GM23338 (cell line): ENCODE measurements around the gene XRCC4. TPM values are rescaled to one million over a fixed set of nuclear protein-coding genes. Genes with fewer than 3 reads are reported as not detected.

Source experiments
- ATAC-seq: fragments of 200-7000 bp; cut with Tn5 transposase; 3 replicates; pipeline ENCODE4 v1.9.1; 2020
- DNase-seq: peaks from one replicate; pipeline ENCODE4 v3.0.0-alpha.2; 2015; ENCODE audit warnings: low spot score
- H2AFZ ChIP-seq: fragments of 200-600 bp; sonication (generic); 2 replicates; pipeline ENCODE4 v1.8.0; 2016; ENCODE audit warnings: antibody characterized with exemption, mild to moderate bottlenecking, moderate library complexity
- H3F3A ChIP-seq: fragments of 200-600 bp; sonication (generic); replicated peaks from 2 replicates; pipeline ENCODE4 v1.8.0; 2017; ENCODE audit warnings: antibody characterized with exemption, mixed run types, low read depth
- H3K27ac ChIP-seq: fragments of 200-600 bp; sonication (generic); 2 replicates; pipeline ENCODE4 v1.6.1; 2016; ENCODE audit warnings: low read depth
- H3K27me3 ChIP-seq: fragments of 200-600 bp; sonication (generic); 2 replicates; pipeline ENCODE4 v1.8.0; 2016; ENCODE audit warnings: mild to moderate bottlenecking, mixed run types, moderate library complexity; ENCODE audit not compliant: insufficient read depth
- H3K36me3 ChIP-seq: fragments of 200-600 bp; sonication (generic); 2 replicates; pipeline ENCODE4 v1.8.0; 2016; ENCODE audit warnings: mild to moderate bottlenecking; ENCODE audit not compliant: insufficient read depth
- H3K4me1 ChIP-seq: fragments of 200-600 bp; sonication (generic); 2 replicates; pipeline ENCODE4 v1.8.0; 2016; ENCODE audit warnings: mild to moderate bottlenecking, moderate library complexity; ENCODE audit not compliant: insufficient read depth
- H3K4me2 ChIP-seq: fragments of 200-600 bp; sonication (generic); 2 replicates; pipeline ENCODE4 v1.7.1; 2017; ENCODE audit warnings: mixed run types
- H3K4me3 ChIP-seq: fragments of 200-600 bp; sonication (generic); 2 replicates; pipeline ENCODE4 v1.6.1; 2016; ENCODE audit warnings: mixed run types
- H3K79me2 ChIP-seq: fragments of 200-600 bp; sonication (generic); replicated peaks from 2 replicates; pipeline ENCODE4 v1.8.0; 2017; ENCODE audit warnings: mild to moderate bottlenecking; ENCODE audit not compliant: insufficient read depth
- H3K9me2 ChIP-seq: fragments of 200-600 bp; sonication (generic); 2 replicates; pipeline ENCODE4 v1.8.0; 2017; ENCODE audit not compliant: insufficient read depth
- H4K20me1 ChIP-seq: fragments of 200-600 bp; sonication (generic); replicated peaks from 2 replicates; pipeline ENCODE4 v1.8.0; 2017; ENCODE audit warnings: mild to moderate bottlenecking; ENCODE audit not compliant: insufficient read depth
- H3K27ac Mint-ChIP-seq: 2 replicates; pipeline ENCODE4 v1.8.0; 2020; ENCODE audit warnings: inconsistent platforms, mild to moderate bottlenecking, moderate library complexity, mixed read lengths
- H3K27me3 Mint-ChIP-seq: 3 replicates; pipeline ENCODE4 v1.8.0; 2022; ENCODE audit warnings: low read depth, mild to moderate bottlenecking, moderate library complexity, mixed read lengths, inconsistent platforms; ENCODE audit not compliant: insufficient read depth, poor library complexity
- H3K36me3 Mint-ChIP-seq: 3 replicates; pipeline ENCODE4 v1.8.0; 2021; ENCODE audit warnings: low read depth, mild to moderate bottlenecking, inconsistent platforms, moderate library complexity, mixed read lengths
- H3K4me1 Mint-ChIP-seq: 3 replicates; pipeline ENCODE4 v1.8.0; 2020; ENCODE audit warnings: mild to moderate bottlenecking, inconsistent platforms, mixed read lengths
- H3K4me3 Mint-ChIP-seq: 3 replicates; pipeline ENCODE4 v1.8.0; 2021; ENCODE audit warnings: moderate library complexity, mild to moderate bottlenecking, inconsistent platforms, mixed read lengths
- H3K9me3 Mint-ChIP-seq: 3 replicates; pipeline ENCODE4 v1.8.0; 2020; ENCODE audit warnings: moderate library complexity, mild to moderate bottlenecking, inconsistent platforms, mixed read lengths
- CREB1 ChIP-seq: fragments of 250-450 bp; sonication (Bioruptor Pico); IDR thresholded peaks from 2 replicates; pipeline ENCODE4 v1.5.0; 2020; ENCODE audit warnings: low read depth, mild to moderate bottlenecking, moderate library complexity
- EZH2 ChIP-seq: fragments of 200-600 bp; sonication (generic); IDR thresholded peaks from one replicate; pipeline ENCODE4 v1.8.0; 2017; ENCODE audit warnings: antibody characterized with exemption, mild to moderate bottlenecking, low read depth; ENCODE audit not compliant: unreplicated experiment
- EZH2phosphoT487 ChIP-seq: fragments of 200-600 bp; sonication (generic); IDR thresholded peaks from one replicate; pipeline ENCODE4 v1.8.1; 2018; ENCODE audit warnings: antibody characterized with exemption; ENCODE audit not compliant: unreplicated experiment
- JUNB ChIP-seq: IDR thresholded peaks from one replicate; pipeline ENCODE4 v1.6.1; 2016; ENCODE audit warnings: antibody characterized with exemption; ENCODE audit not compliant: unreplicated experiment
- NANOG ChIP-seq: IDR thresholded peaks from 2 replicates; pipeline ENCODE4 v1.6.1; 2016; ENCODE audit warnings: antibody characterized with exemption, borderline replicate concordance
- POLR2AphosphoS5 ChIP-seq: IDR thresholded peaks from 2 replicates; pipeline ENCODE4 v1.6.1; 2016; ENCODE audit warnings: antibody characterized with exemption, low read depth
- STAT1 ChIP-seq: IDR thresholded peaks from one replicate; pipeline ENCODE4 v1.6.1; 2016; ENCODE audit warnings: antibody characterized with exemption; ENCODE audit not compliant: unreplicated experiment
- ZNF114 ChIP-seq: fragments of 250-450 bp; sonication (Bioruptor Pico); IDR thresholded peaks from 2 replicates; pipeline ENCODE4 v1.5.0; 2020; ENCODE audit warnings: mild to moderate bottlenecking, moderate library complexity
- long read RNA-seq: library from polyadenylated mRNA; unstranded; transcript quantifications from one replicate; pipeline ENCODE4 v2.0.0, GENCODE V29; 2020; ENCODE audit not compliant: unreplicated experiment
- polyA plus RNA-seq: library from polyadenylated mRNA; unstranded; fragments of >200 nt; fragmentation: Nextera tagmentation; extraction: Ambion mirVana; gene quantifications from 2 replicates; pipeline ENCODE4 v1.2.1, GENCODE V29; 2016
- total RNA-seq: library from RNA; depleted of rRNA; stranded (reverse); fragments of >200 nt; shearing (Covaris generic); gene quantifications from 2 replicates; pipeline ENCODE4 v1.2.3, GENCODE V29; 2014; rRNA removed
- TF ChIP-seq, protein P1 (sequence below): IDR thresholded peaks from 2 replicates; pipeline ENCODE4 v1.6.1; 2016; ENCODE audit warnings: antibody characterized with exemption
- TF ChIP-seq, protein P2 (sequence below), 2 experiments: fragments of 200-600 bp in 1 of 2; sonication (generic) in 1 of 2; conservative IDR thresholded peaks; 2 replicates each; pipeline versions ENCODE4 v1.5.1 to v1.6.1; 2016 to 2017; ENCODE audit warnings: antibody characterized with exemption in 2 of 2, low read depth in 2 of 2, mild to moderate bottlenecking in 2 of 2, moderate library complexity in 1 of 2

Gene XRCC4
- total RNA-seq (11.5 and 12.4 TPM in 2 replicates), polyA plus RNA-seq (15.8 and 22.4 TPM in 2 replicates)
- long read RNA-seq, transcript XRCC4-202 (8 exons, 1,579 nt): major isoform, 15 of 22 reads
- long read RNA-seq, partial matches to known transcripts: 6 of 22 reads
- long read RNA-seq, other reads (novel, unspliced or antisense): 0 of 22 reads

GRCh38 chr5:83076742-83077661, at the start of gene XRCC4, which contains the start of gene TMEM167A:
XRCC4 (plus strand) TSS chr5:83077547; CDS start chr5:83104920, 27,373 bp downstream.
TMEM167A (minus strand) TSS chr5:83077394; CDS start chr5:83077323, 71 bp downstream.
- peaks cover 65% of the 10 kb centered on the region for H3K79me2 ChIP-seq
- H3F3A ChIP-seq: no peaks in the 10 kb centered on the region
- peaks cover 44% of the 10 kb centered on the region for H3K4me1 Mint-ChIP-seq
- H2AFZ ChIP-seq: peak within 1 kb of the TSS; percentile 2; the same call in 1 of the 2 replicates
- no peaks in the 10 kb centered on the region for H3K9me3 Mint-ChIP-seq
- peak within 1 kb of the TSS; percentile 70 for H3K4me3 ChIP-seq
- TF ChIP-seq, protein P1, sequence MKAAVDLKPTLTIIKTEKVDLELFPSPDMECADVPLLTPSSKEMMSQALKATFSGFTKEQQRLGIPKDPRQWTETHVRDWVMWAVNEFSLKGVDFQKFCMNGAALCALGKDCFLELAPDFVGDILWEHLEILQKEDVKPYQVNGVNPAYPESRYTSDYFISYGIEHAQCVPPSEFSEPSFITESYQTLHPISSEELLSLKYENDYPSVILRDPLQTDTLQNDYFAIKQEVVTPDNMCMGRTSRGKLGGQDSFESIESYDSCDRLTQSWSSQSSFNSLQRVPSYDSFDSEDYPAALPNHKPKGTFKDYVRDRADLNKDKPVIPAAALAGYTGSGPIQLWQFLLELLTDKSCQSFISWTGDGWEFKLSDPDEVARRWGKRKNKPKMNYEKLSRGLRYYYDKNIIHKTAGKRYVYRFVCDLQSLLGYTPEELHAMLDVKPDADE: peak; percentile 69
- TF ChIP-seq EZH2: no peak
- no peak for TF ChIP-seq EZH2phosphoT487
- TF ChIP-seq ZNF114 (CRISPR knock-in tag): no peak
- TF ChIP-seq JUNB: no peak
- TF ChIP-seq POLR2AphosphoS5: peak; percentile 86
- peak; percentile 70 for TF ChIP-seq CREB1
- H3K4me2 ChIP-seq: peak within 1 kb of the TSS; percentile 92
- peaks cover 3% of the 10 kb centered on the region for H3K27me3 Mint-ChIP-seq
- DNase-seq: peak; percentile 100
- H3K4me3 Mint-ChIP-seq: peak within 1 kb of the TSS; percentile 100
- H3K27ac ChIP-seq: peak within 1 kb of the TSS; percentile 91
- no peaks in the 10 kb centered on the region for H3K9me2 ChIP-seq
- H4K20me1 ChIP-seq: peaks cover 6% of the 10 kb centered on the region; the same call in 1 of the 2 replicates
- no peaks in the 10 kb centered on the region for H3K36me3 ChIP-seq
- peak within 1 kb of the TSS; percentile 99 for H3K27ac Mint-ChIP-seq
- peaks cover 20% of the 10 kb centered on the region; the same call in 2 of the 3 replicates for H3K36me3 Mint-ChIP-seq
- no peaks in the 10 kb centered on the region for H3K27me3 ChIP-seq
- peak; percentile 99 for ATAC-seq
- H3K4me1 ChIP-seq: peaks cover 30% of the 10 kb centered on the region

DNA sequence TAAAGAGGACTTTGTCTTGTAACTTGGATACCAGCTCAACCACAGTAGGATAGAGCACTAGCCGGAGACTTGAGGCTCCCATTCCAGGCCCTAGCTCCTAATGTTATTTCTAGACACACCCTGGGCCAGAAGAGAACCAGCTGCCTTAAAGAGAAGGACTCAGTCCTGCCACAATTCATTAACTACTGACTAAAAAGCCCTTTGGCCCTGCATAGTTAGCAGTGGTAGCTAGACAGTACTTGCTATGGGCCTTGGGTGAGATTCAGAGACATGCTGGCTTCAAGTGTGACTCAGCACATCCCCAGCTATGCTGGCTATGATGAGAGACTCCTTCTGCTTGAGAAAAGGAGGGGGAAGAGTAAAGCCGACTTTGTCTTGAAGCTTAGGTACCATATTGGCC, 47.4 kb upstream of the XRCC4 start:
- H3K36me3 ChIP-seq: no peaks in the 10 kb centered on the region
- H3K4me3 ChIP-seq: no peak overlapping the region
- Mint-ChIP-seq H3K27me3 (peaks cover 2% of the 10 kb centered on the region), H3K36me3 (peaks cover 5% of the 10 kb centered on the region; the same call in 2 of the 3 replicates), H3K27ac (no peak overlapping the region), H3K4me1 (peaks cover 38% of the 10 kb centered on the region), H3K4me3 (no peak overlapping the region), H3K9me3 (no peaks in the 10 kb centered on the region)
- H3K27me3 ChIP-seq: no peaks in the 10 kb centered on the region
- H3K4me1 ChIP-seq: peaks cover 32% of the 10 kb centered on the region
- no peak overlapping the region for H2AFZ ChIP-seq
- peaks cover 7% of the 10 kb centered on the region; the same call in 1 of the 2 replicates for H3K9me2 ChIP-seq
- DNase-seq (no peak), ATAC-seq (no peak)
- no peak overlapping the region for H3K4me2 ChIP-seq
- H4K20me1 ChIP-seq: no peaks in the 10 kb centered on the region
- no peaks in the 10 kb centered on the region for H3K79me2 ChIP-seq
- no peak overlapping the region for H3K27ac ChIP-seq
- H3F3A ChIP-seq: 0 out of 2 replicates have a peak, but pooled peaks cover 4% of the 10 kb centered on the region
- no peak for TF ChIP-seq EZH2phosphoT487
- TF ChIP-seq, protein P2, sequence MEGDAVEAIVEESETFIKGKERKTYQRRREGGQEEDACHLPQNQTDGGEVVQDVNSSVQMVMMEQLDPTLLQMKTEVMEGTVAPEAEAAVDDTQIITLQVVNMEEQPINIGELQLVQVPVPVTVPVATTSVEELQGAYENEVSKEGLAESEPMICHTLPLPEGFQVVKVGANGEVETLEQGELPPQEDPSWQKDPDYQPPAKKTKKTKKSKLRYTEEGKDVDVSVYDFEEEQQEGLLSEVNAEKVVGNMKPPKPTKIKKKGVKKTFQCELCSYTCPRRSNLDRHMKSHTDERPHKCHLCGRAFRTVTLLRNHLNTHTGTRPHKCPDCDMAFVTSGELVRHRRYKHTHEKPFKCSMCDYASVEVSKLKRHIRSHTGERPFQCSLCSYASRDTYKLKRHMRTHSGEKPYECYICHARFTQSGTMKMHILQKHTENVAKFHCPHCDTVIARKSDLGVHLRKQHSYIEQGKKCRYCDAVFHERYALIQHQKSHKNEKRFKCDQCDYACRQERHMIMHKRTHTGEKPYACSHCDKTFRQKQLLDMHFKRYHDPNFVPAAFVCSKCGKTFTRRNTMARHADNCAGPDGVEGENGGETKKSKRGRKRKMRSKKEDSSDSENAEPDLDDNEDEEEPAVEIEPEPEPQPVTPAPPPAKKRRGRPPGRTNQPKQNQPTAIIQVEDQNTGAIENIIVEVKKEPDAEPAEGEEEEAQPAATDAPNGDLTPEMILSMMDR (conservative IDR thresholded peaks at IDR 0.05; ENCODE audit: low read depth in 2 of 2): no peak
- no peak for TF ChIP-seq STAT1
- TF ChIP-seq ZNF114 (CRISPR knock-in tag): no peak
- TF ChIP-seq JUNB: no peak
- TF ChIP-seq EZH2: no peak
- no peak for TF ChIP-seq NANOG
- TF ChIP-seq POLR2AphosphoS5: no peak
- TF ChIP-seq, protein P1: no peak
